B cell (primary cell): ENCODE results near the gene LYG1.

ENCODE experiments used
- CTCF ChIP-seq: fragments of 200-600 bp; IDR thresholded peaks from one replicate; pipeline ENCODE4 v1.8.0; 2022; ENCODE audit warnings: antibody characterized with exemption, mild to moderate bottlenecking
- EZH2 ChIP-seq: IDR thresholded peaks from 2 replicates; pipeline ENCODE4 v1.6.1; 2012; ENCODE audit warnings: borderline replicate concordance, low read depth, mild to moderate bottlenecking, moderate library complexity, low read length; ENCODE audit not compliant: insufficient read depth, poor library complexity, severe bottlenecking

GRCh38 chr2:99238599-99238998 lies 62.4 kb downstream of the LYG1 start:
- TF ChIP-seq CTCF (no peak), EZH2 (no peak)
